ENCODE measurements around the gene KLHL29. TPM values are rescaled to one million over a fixed set of nuclear protein-coding genes. Genes with fewer than 3 reads are reported as not detected.
A peak's percentile ranks its signal among the peaks of the same experiment; 100 is the strongest.

The KLHL29 gene
- total RNA-seq, 1 experiment from 2014 or later, result 2.6 TPM

GRCh38 chr2:23375448-23375847, 9.5 kb upstream of the KLHL29 start:
- ChIA-PET POLR2A (ENCODE audit: unreplicated experiment) (no interaction called here), CTCF (no interaction called here)
- Histone ChIP-seq H3K9me2 (replicated peaks; ENCODE audit: low read length) (no peaks in the 10 kb centered on the region), H3K4me2 (ENCODE audit: low read length) (no peak overlapping the region), H3K36me3 (ENCODE audit: low read depth, low read length) (no peaks in the 10 kb centered on the region), H2AFZ (ENCODE audit: low read length) (no peak overlapping the region), H3K9ac (ENCODE audit: low read length) (no peak overlapping the region), H4K20me1 (ENCODE audit: low read length) (no peaks in the 10 kb centered on the region), H3F3A (ENCODE audit: low read length, unreplicated experiment) (no peaks in the 10 kb centered on the region), H3K79me2 (ENCODE audit: low read length) (no peaks in the 10 kb centered on the region), H3K9me3 (ENCODE audit: low read length) (no peaks in the 10 kb centered on the region), H3K27ac (ENCODE audit: low read length) (no peak overlapping the region), H3K27me3 (ENCODE audit: low read length) (no peaks in the 10 kb centered on the region), H3K4me1 (ENCODE audit: insufficient read depth, low read length) (peaks cover 8% of the 10 kb centered on the region), H3K4me3 (ENCODE audit: low read length) (no peak overlapping the region)
- BruUV-seq (replicated peaks), result no TSS peak
- no peak for TF ChIP-seq EZH2 (IDR thresholded peaks at IDR 0.05; ENCODE audit: low read length, unreplicated experiment)
- no peak for TF ChIP-seq EZH2phosphoT487 (IDR thresholded peaks at IDR 0.05; ENCODE audit: borderline replicate concordance, low read length)
- no peak for TF ChIP-seq CTCF (conservative IDR thresholded peaks at IDR 0.05; ENCODE audit: low read depth, low read length)
- ATAC-seq (peak; percentile 35), DNase-seq (peak; percentile 49)
- intact Hi-C loops (cut with micrococcal nuclease), result no loop called here

- no peak overlapping the region for H3K9ac ChIP-seq (ENCODE audit: low read length)
- no peaks in the 10 kb centered on the region for H3F3A ChIP-seq (ENCODE audit: low read length, unreplicated experiment)
- no peaks in the 10 kb centered on the region for H3K36me3 ChIP-seq (ENCODE audit: low read depth, low read length)
- POLR2A ChIA-PET (ENCODE audit: unreplicated experiment), result no interaction called here
- intact Hi-C loops (cut with micrococcal nuclease), result no loop called here
- H4K20me1 ChIP-seq (ENCODE audit: low read length), result no peaks in the 10 kb centered on the region
- no peaks in the 10 kb centered on the region for H3K9me3 ChIP-seq (ENCODE audit: low read length)
- DNase-seq (no peak), ATAC-seq (no peak)
- no peak overlapping the region for H3K4me3 ChIP-seq (ENCODE audit: low read length)
- no peaks in the 10 kb centered on the region for H3K9me2 ChIP-seq (replicated peaks; ENCODE audit: low read length)
- CTCF ChIA-PET, result no interaction called here
- no peak overlapping the region for H3K27ac ChIP-seq (ENCODE audit: low read length)
- TF ChIP-seq EZH2 (IDR thresholded peaks at IDR 0.05; ENCODE audit: low read length, unreplicated experiment) (no peak), EZH2phosphoT487 (IDR thresholded peaks at IDR 0.05; ENCODE audit: borderline replicate concordance, low read length) (no peak), CTCF (conservative IDR thresholded peaks at IDR 0.05; ENCODE audit: low read depth, low read length) (no peak)
- no peaks in the 10 kb centered on the region for H3K27me3 ChIP-seq (ENCODE audit: low read length)
- peaks cover 14% of the 10 kb centered on the region for H3K4me1 ChIP-seq (ENCODE audit: insufficient read depth, low read length)
- no peaks in the 10 kb centered on the region for H3K79me2 ChIP-seq (ENCODE audit: low read length)
- H2AFZ ChIP-seq (ENCODE audit: low read length), result no peak overlapping the region
- no TSS peak for BruUV-seq (replicated peaks)
- H3K4me2 ChIP-seq (ENCODE audit: low read length), result no peak overlapping the region
Observed at GRCh38 chr2:23376075-23376474, 8.9 kb upstream of the KLHL29 start.

- Histone ChIP-seq H3K36me3 (ENCODE audit: low read depth, low read length) (no peaks in the 10 kb centered on the region), H3K9me3 (ENCODE audit: low read length) (no peaks in the 10 kb centered on the region), H2AFZ (ENCODE audit: low read length) (no peak overlapping the region), H3K4me2 (ENCODE audit: low read length) (no peak overlapping the region), H3F3A (ENCODE audit: low read length, unreplicated experiment) (peaks cover 4% of the 10 kb centered on the region), H3K9ac (ENCODE audit: low read length) (no peak overlapping the region), H3K27ac (ENCODE audit: low read length) (no peak overlapping the region), H3K27me3 (ENCODE audit: low read length) (no peaks in the 10 kb centered on the region), H3K9me2 (replicated peaks; ENCODE audit: low read length) (no peaks in the 10 kb centered on the region), H3K79me2 (ENCODE audit: low read length) (no peaks in the 10 kb centered on the region), H3K4me1 (ENCODE audit: insufficient read depth, low read length) (peaks cover 18% of the 10 kb centered on the region), H3K4me3 (ENCODE audit: low read length) (no peak overlapping the region), H4K20me1 (ENCODE audit: low read length) (no peaks in the 10 kb centered on the region)
- no TSS peak for BruUV-seq (replicated peaks)
- no peak for DNase-seq
- ATAC-seq, result no peak
- TF ChIP-seq CTCF (conservative IDR thresholded peaks at IDR 0.05; ENCODE audit: low read depth, low read length) (no peak), EZH2 (IDR thresholded peaks at IDR 0.05; ENCODE audit: low read length, unreplicated experiment) (no peak), EZH2phosphoT487 (IDR thresholded peaks at IDR 0.05; ENCODE audit: borderline replicate concordance, low read length) (no peak)
- intact Hi-C loops (cut with micrococcal nuclease), result no loop called here
- ChIA-PET CTCF (no interaction called here), POLR2A (ENCODE audit: unreplicated experiment) (no interaction called here)
Observed at GRCh38 chr2:23376972-23377371, 8.0 kb upstream of the KLHL29 start.
